T-helper 2 cell treated with Interferon-gamma antibody and Interleukin-4, amounts not matched to agents 5 μg/mL and 100 μg/mL, for 36 hours (primary cell): ENCODE measurements around the gene TEX264.
A peak's percentile ranks its signal among the peaks of the same experiment; 100 is the strongest.
"Not testable (repeated sequence)": the region's sequence is repeated elsewhere in the genome, so short reads cannot be mapped to it uniquely, and the experiment has no call there.

Source experiments
- DNase-seq: peaks from one replicate; pipeline ENCODE4 v3.0.0; 2021; ENCODE audit warnings: low spot score
- H3K27ac Mint-ChIP-seq: one replicate; pipeline ENCODE4 v1.8.0; 2021; ENCODE audit warnings: mild to moderate bottlenecking, mixed read lengths
- H3K27me3 Mint-ChIP-seq: one replicate; pipeline ENCODE4 v1.8.0; 2021; ENCODE audit warnings: low read depth, mixed read lengths
- H3K36me3 Mint-ChIP-seq: one replicate; pipeline ENCODE4 v1.8.0; 2021; ENCODE audit warnings: low read depth, mixed read lengths
- H3K4me1 Mint-ChIP-seq: one replicate; pipeline ENCODE4 v1.8.0; 2021; ENCODE audit warnings: low read depth, mixed read lengths
- H3K4me3 Mint-ChIP-seq: one replicate; pipeline ENCODE4 v1.8.0; 2022; ENCODE audit warnings: mild to moderate bottlenecking, moderate library complexity, mixed read lengths
- H3K9me3 Mint-ChIP-seq: one replicate; pipeline ENCODE4 v1.8.0; 2021; ENCODE audit warnings: mixed read lengths

The TEX264 gene

GRCh38 chr3:51721062-51721745 is 50.2 kb downstream of the TEX264 start:
- no peaks in the 10 kb centered on the region for H3K36me3 Mint-ChIP-seq
- DNase-seq, result no peak
- H3K9me3 Mint-ChIP-seq, result no peaks in the 10 kb centered on the region
- peak overlapping the region; percentile 38 for H3K27ac Mint-ChIP-seq
- H3K4me1 Mint-ChIP-seq, result peaks cover 12% of the 10 kb centered on the region
- peaks cover 6% of the 10 kb centered on the region for H3K27me3 Mint-ChIP-seq
- no peak overlapping the region for H3K4me3 Mint-ChIP-seq

GRCh38 chr3:51722362-51722761 is 51.3 kb downstream of the TEX264 start:
- H3K27ac Mint-ChIP-seq, result no peak overlapping the region
- H3K27me3 Mint-ChIP-seq, result peaks cover 6% of the 10 kb centered on the region
- H3K9me3 Mint-ChIP-seq, result no peaks in the 10 kb centered on the region
- no peak overlapping the region for H3K4me3 Mint-ChIP-seq
- no peaks in the 10 kb centered on the region for H3K36me3 Mint-ChIP-seq
- peaks cover 12% of the 10 kb centered on the region for H3K4me1 Mint-ChIP-seq
- no peak for DNase-seq

- Mint-ChIP-seq H3K4me1 (peaks cover 18% of the 10 kb centered on the region), H3K4me3 (no peak overlapping the region), H3K36me3 (no peaks in the 10 kb centered on the region), H3K27ac (no peak overlapping the region), H3K27me3 (peaks cover 8% of the 10 kb centered on the region), H3K9me3 (no peaks in the 10 kb centered on the region)
- no peak for DNase-seq
These were observed 56.4 kb downstream of the TEX264 start for GRCh38 chr3:51727500-51727899.

GRCh38 chr3:51729042-51729633 is 58.1 kb downstream of the TEX264 start:
- Mint-ChIP-seq H3K4me1 (peaks cover 21% of the 10 kb centered on the region), H3K36me3 (no peaks in the 10 kb centered on the region), H3K4me3 (no peak overlapping the region), H3K27ac (peak overlapping the region; percentile 37), H3K27me3 (peaks cover 8% of the 10 kb centered on the region), H3K9me3 (no peaks in the 10 kb centered on the region)
- DNase-seq, result no peak

- no peaks in the 10 kb centered on the region for H3K36me3 Mint-ChIP-seq
- H3K27me3 Mint-ChIP-seq, result peaks cover 16% of the 10 kb centered on the region
- H3K27ac Mint-ChIP-seq, result no peak overlapping the region
- peak overlapping the region; percentile 4 for H3K4me3 Mint-ChIP-seq
- no peak for DNase-seq
- no peaks in the 10 kb centered on the region for H3K9me3 Mint-ChIP-seq
- H3K4me1 Mint-ChIP-seq, result peaks cover 22% of the 10 kb centered on the region
These were observed 63.0 kb downstream of the TEX264 start for GRCh38 chr3:51733859-51734571.

- H3K27me3 Mint-ChIP-seq, result peaks cover 20% of the 10 kb centered on the region
- peaks cover 18% of the 10 kb centered on the region for H3K4me1 Mint-ChIP-seq
- peak overlapping the region; percentile 55 for H3K4me3 Mint-ChIP-seq
- H3K36me3 Mint-ChIP-seq, result no peaks in the 10 kb centered on the region
- H3K9me3 Mint-ChIP-seq, result no peaks in the 10 kb centered on the region
- H3K27ac Mint-ChIP-seq, result no peak overlapping the region
- DNase-seq, result peak; percentile 50
These were observed 63.5 kb downstream of the TEX264 start for GRCh38 chr3:51734572-51734907.

GRCh38 chr3:51735039-51735438 is 64.0 kb downstream of the TEX264 start:
- Mint-ChIP-seq H3K4me3 (peak overlapping the region; percentile 55), H3K36me3 (no peaks in the 10 kb centered on the region), H3K4me1 (peaks cover 15% of the 10 kb centered on the region), H3K9me3 (no peaks in the 10 kb centered on the region), H3K27me3 (peaks cover 22% of the 10 kb centered on the region), H3K27ac (no peak overlapping the region)
- DNase-seq, result no peak

- DNase-seq, result no peak
- no peak overlapping the region for H3K27ac Mint-ChIP-seq
- H3K9me3 Mint-ChIP-seq, result no peaks in the 10 kb centered on the region
- H3K36me3 Mint-ChIP-seq, result no peaks in the 10 kb centered on the region
- H3K4me1 Mint-ChIP-seq, result peaks cover 12% of the 10 kb centered on the region
- H3K27me3 Mint-ChIP-seq, result peaks cover 25% of the 10 kb centered on the region
- H3K4me3 Mint-ChIP-seq, result no peak overlapping the region
These were observed 64.9 kb downstream of the TEX264 start for GRCh38 chr3:51735950-51736349.

- H3K4me1 Mint-ChIP-seq, result peaks cover 10% of the 10 kb centered on the region
These were observed 68.1 kb downstream of the TEX264 start for GRCh38 chr3:51739110-51739509.

GRCh38 chr3:51742320-51742719 is 71.3 kb downstream of the TEX264 start:
- H3K27ac Mint-ChIP-seq, H3K4me1 Mint-ChIP-seq, H3K9me3 Mint-ChIP-seq, H3K4me3 Mint-ChIP-seq, DNase-seq, H3K36me3 Mint-ChIP-seq: not testable (repeated sequence)
- H3K27me3 Mint-ChIP-seq, result peaks cover 24% of the 10 kb centered on the region

More at GRCh38 chr3:51739110-51739509, 68.1 kb downstream of the TEX264 start:
- Mint-ChIP-seq H3K27ac (no peak overlapping the region), H3K36me3 (no peaks in the 10 kb centered on the region), H3K4me3 (no peak overlapping the region), H3K27me3 (peaks cover 25% of the 10 kb centered on the region), H3K9me3 (no peaks in the 10 kb centered on the region)
- no peak for DNase-seq

- H3K9me3 Mint-ChIP-seq, DNase-seq, H3K27ac Mint-ChIP-seq: not testable (repeated sequence)
These were observed 71.9 kb downstream of the TEX264 start for GRCh38 chr3:51742978-51743377.

GRCh38 chr3:51747840-51748239 is 76.8 kb downstream of the TEX264 start:
- Mint-ChIP-seq H3K27me3 (no peaks in the 10 kb centered on the region), H3K4me1 (peaks cover 3% of the 10 kb centered on the region), H3K4me3 (no peak overlapping the region), H3K36me3 (no peaks in the 10 kb centered on the region), H3K9me3 (no peaks in the 10 kb centered on the region), H3K27ac (no peak overlapping the region)
- DNase-seq, result no peak

More at GRCh38 chr3:51742978-51743377, 71.9 kb downstream of the TEX264 start:
- H3K4me1 Mint-ChIP-seq, H3K36me3 Mint-ChIP-seq, H3K4me3 Mint-ChIP-seq: not testable (repeated sequence)
- H3K27me3 Mint-ChIP-seq, result peaks cover 17% of the 10 kb centered on the region

- peaks cover 3% of the 10 kb centered on the region for H3K4me1 Mint-ChIP-seq
- H3K36me3 Mint-ChIP-seq, result no peaks in the 10 kb centered on the region
- H3K27ac Mint-ChIP-seq, result no peak overlapping the region
- H3K27me3 Mint-ChIP-seq, result peaks cover 4% of the 10 kb centered on the region
- H3K9me3 Mint-ChIP-seq, result no peaks in the 10 kb centered on the region
- DNase-seq, result no peak
- no peak overlapping the region for H3K4me3 Mint-ChIP-seq
These were observed 77.3 kb downstream of the TEX264 start for GRCh38 chr3:51748327-51748726.

- H3K27ac Mint-ChIP-seq, result no peak overlapping the region
- peaks cover 4% of the 10 kb centered on the region for H3K9me3 Mint-ChIP-seq
- H3K27me3 Mint-ChIP-seq, result peaks cover 13% of the 10 kb centered on the region
- peaks cover 3% of the 10 kb centered on the region for H3K4me1 Mint-ChIP-seq
- no peak overlapping the region for H3K4me3 Mint-ChIP-seq
- H3K36me3 Mint-ChIP-seq, result no peaks in the 10 kb centered on the region
- DNase-seq, result no peak
These were observed 79.8 kb downstream of the TEX264 start for GRCh38 chr3:51750878-51751277.
